ENCODE results near the gene MRPS5.
"Not testable (repeated sequence)": the region's sequence is repeated elsewhere in the genome, so short reads cannot be mapped to it uniquely, and the experiment has no call there.

MRPS5 gene

DNA sequence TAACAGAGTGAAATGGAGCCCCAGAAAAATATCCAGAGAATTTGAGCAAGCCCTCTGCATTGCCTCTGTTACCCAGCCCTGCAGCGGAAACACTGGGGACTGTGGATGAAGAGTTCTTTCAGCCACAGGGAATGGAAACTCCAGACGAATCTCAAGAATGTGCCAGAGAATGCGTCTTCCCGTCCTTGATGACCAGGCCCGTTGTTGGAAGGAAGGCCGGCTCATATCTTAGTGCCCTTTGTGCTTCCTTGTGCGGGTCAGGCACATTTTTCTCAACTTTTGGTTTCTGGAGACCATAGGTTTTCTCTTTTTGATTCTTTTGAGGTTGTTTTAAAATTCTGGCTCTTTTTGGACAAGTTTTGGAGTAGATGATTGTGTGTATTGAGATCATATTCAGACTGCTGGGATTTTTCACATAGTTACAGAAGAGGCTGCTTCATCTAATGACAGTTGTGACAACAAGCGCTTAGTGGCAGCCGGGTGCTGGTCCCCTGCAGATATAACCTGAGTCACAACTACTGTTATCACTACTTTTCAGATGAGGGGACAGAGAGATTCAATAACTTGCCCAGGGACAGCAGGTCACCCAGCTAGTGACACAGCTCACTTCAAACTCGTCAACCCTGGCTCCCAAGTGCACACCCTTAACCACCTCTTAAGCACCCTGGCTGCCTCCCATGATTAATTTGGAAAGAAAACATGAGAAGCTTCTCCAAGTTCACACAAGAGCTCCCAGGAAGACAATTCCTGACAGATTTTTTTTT lies 80.4 kb downstream of the MRPS5 start:
- Histone ChIP-seq H3K9ac (ENCODE audit: low read depth, low read length) (no peak overlapping the region), H3K36me3 (ENCODE audit: control insufficient read depth, insufficient read depth, low read length) (no peaks in the 10 kb centered on the region), H3K9me3 (ENCODE audit: control insufficient read depth, insufficient read depth, low read length) (no peaks in the 10 kb centered on the region), H3K27me3 (ENCODE audit: control insufficient read depth, insufficient read depth, low read length) (no peaks in the 10 kb centered on the region), H3K4me1 (ENCODE audit: control insufficient read depth, insufficient read depth, low read length) (no peaks in the 10 kb centered on the region), H3K4me3 (ENCODE audit: low read depth, low read length) (no peak overlapping the region)

- Histone ChIP-seq H3K4me3 (ENCODE audit: low read depth, low read length) (no peak overlapping the region), H3K4me1 (ENCODE audit: control insufficient read depth, insufficient read depth, low read length) (no peaks in the 10 kb centered on the region), H3K9ac (ENCODE audit: low read depth, low read length) (no peak overlapping the region), H3K27me3 (ENCODE audit: control insufficient read depth, insufficient read depth, low read length) (no peaks in the 10 kb centered on the region), H3K9me3 (ENCODE audit: control insufficient read depth, insufficient read depth, low read length) (no peaks in the 10 kb centered on the region), H3K36me3 (ENCODE audit: control insufficient read depth, insufficient read depth, low read length) (no peaks in the 10 kb centered on the region)
Observed at GRCh38 chr2:95040426-95040825, 81.2 kb downstream of the MRPS5 start.

- Histone ChIP-seq H3K27me3 (ENCODE audit: control insufficient read depth, insufficient read depth, low read length) (no peaks in the 10 kb centered on the region), H3K9me3 (ENCODE audit: control insufficient read depth, insufficient read depth, low read length) (no peaks in the 10 kb centered on the region), H3K4me1 (ENCODE audit: control insufficient read depth, insufficient read depth, low read length) (no peaks in the 10 kb centered on the region), H3K9ac (ENCODE audit: low read depth, low read length) (no peak overlapping the region), H3K36me3 (ENCODE audit: control insufficient read depth, insufficient read depth, low read length) (no peaks in the 10 kb centered on the region), H3K4me3 (ENCODE audit: low read depth, low read length) (no peak overlapping the region)
Observed at GRCh38 chr2:95039978-95040377, 81.6 kb downstream of the MRPS5 start.

DNA sequence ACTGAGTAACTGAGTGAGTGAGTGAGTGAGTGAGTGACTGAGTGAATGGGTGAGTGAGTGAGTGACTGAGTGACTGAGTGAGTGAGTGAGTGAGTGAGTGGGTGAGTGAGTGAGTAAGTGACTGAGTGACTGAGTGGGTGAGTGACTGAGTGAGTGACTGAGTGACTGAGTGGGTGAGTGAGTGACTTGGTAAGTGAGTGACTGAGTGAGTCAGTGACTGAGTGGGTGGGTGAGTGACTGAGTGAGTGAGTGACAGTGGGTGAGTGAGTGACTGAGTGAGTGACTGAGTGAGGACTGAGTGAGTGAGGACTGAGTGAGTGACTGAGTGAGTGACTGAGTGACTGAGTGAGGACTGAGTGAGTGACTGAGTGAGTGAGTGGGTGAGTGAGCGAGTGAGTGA lies 82.2 kb downstream of the MRPS5 start:
- Histone ChIP-seq H3K4me1 (ENCODE audit: control insufficient read depth, insufficient read depth, low read length) (no peaks in the 10 kb centered on the region), H3K36me3 (ENCODE audit: control insufficient read depth, insufficient read depth, low read length) (no peaks in the 10 kb centered on the region), H3K9ac (ENCODE audit: low read depth, low read length) (no peak overlapping the region), H3K9me3 (ENCODE audit: control insufficient read depth, insufficient read depth, low read length) (no peaks in the 10 kb centered on the region), H3K4me3 (ENCODE audit: low read depth, low read length) (no peak overlapping the region), H3K27me3 (ENCODE audit: control insufficient read depth, insufficient read depth, low read length) (no peaks in the 10 kb centered on the region)

- Histone ChIP-seq H3K27me3 (ENCODE audit: control insufficient read depth, insufficient read depth, low read length) (no peaks in the 10 kb centered on the region), H3K9ac (ENCODE audit: low read depth, low read length) (no peak overlapping the region), H3K4me1 (ENCODE audit: control insufficient read depth, insufficient read depth, low read length) (no peaks in the 10 kb centered on the region), H3K4me3 (ENCODE audit: low read depth, low read length) (no peak overlapping the region), H3K9me3 (ENCODE audit: control insufficient read depth, insufficient read depth, low read length) (no peaks in the 10 kb centered on the region), H3K36me3 (ENCODE audit: control insufficient read depth, insufficient read depth, low read length) (no peaks in the 10 kb centered on the region)
Observed at GRCh38 chr2:95038635-95039298, 82.8 kb downstream of the MRPS5 start.

DNA sequence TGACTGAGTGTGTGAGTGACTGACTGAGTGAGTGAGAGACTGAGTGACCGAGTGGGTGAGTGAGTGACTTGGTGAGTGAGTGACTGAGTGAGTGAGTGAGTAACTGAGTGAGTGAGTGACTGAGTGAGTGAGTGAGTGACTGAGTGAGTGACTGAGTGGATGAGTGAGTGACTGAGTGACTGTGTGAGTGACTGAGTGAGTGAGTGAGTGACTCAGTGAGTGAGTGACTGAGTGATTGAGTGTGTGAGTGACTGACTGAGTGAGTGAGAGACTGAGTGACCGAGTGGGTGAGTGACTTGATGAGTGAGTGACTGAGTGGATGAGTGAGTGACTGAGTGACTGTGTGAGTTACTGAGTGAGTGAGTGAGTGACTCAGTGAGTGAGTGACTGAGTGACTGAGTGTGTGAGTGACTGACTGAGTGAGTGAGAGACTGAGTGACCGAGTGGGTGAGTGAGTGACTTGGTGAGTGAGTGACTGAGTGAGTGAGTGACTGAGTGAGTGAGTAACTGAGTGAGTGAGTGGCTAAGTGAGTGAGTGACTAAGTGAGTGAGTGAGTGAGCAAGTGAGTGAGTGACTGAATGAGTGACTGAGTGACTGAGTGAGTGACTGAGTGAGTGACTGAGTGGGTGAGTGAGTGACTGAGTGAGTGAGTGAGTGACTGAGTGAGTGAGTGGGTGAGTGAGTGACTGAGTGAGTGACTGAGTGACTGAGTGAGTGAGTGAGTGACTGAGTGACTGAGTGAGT lies 83.6 kb downstream of the MRPS5 start:
- H3K4me3 ChIP-seq (ENCODE audit: low read depth, low read length); H3K36me3 ChIP-seq (ENCODE audit: control insufficient read depth, insufficient read depth, low read length); H3K4me1 ChIP-seq (ENCODE audit: control insufficient read depth, insufficient read depth, low read length): not testable (repeated sequence)

DNA sequence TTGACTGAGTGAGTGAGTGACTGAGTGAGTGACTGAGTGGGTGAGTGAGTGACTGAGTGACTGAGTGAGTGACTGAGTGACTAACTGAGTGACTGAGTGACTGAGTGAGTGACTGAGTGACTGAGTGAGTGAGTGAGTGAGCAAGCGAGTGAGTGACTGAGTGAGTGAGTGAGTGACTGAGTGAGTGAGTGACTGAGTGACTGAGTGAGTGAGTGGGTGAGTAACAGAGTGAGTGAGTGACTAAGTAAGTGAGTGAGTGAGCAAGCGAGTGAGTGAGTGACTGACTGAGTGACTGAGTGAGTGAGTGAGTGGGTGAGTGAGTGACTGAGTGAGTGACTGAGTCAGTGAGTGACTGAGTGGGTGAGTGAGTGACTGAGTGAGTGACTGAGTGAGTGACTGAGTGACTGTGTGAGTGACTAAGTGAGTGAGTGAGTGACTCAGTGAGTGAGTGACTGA lies 84.2 kb downstream of the MRPS5 start:
- H3K9me3 ChIP-seq (ENCODE audit: control insufficient read depth, insufficient read depth, low read length), result no peaks in the 10 kb centered on the region
- H3K4me3 ChIP-seq (ENCODE audit: low read depth, low read length), result no peak overlapping the region
- no peaks in the 10 kb centered on the region for H3K4me1 ChIP-seq (ENCODE audit: control insufficient read depth, insufficient read depth, low read length)
- H3K27me3 ChIP-seq (ENCODE audit: control insufficient read depth, insufficient read depth, low read length), result peaks cover 2% of the 10 kb centered on the region
- no peak overlapping the region for H3K9ac ChIP-seq (ENCODE audit: low read depth, low read length)
- no peaks in the 10 kb centered on the region for H3K36me3 ChIP-seq (ENCODE audit: control insufficient read depth, insufficient read depth, low read length)

More for the DNA sequence above, 83.6 kb downstream of the MRPS5 start:
- H3K9ac ChIP-seq (ENCODE audit: low read depth, low read length); H3K27me3 ChIP-seq (ENCODE audit: control insufficient read depth, insufficient read depth, low read length); H3K9me3 ChIP-seq (ENCODE audit: control insufficient read depth, insufficient read depth, low read length): not testable (repeated sequence)

DNA sequence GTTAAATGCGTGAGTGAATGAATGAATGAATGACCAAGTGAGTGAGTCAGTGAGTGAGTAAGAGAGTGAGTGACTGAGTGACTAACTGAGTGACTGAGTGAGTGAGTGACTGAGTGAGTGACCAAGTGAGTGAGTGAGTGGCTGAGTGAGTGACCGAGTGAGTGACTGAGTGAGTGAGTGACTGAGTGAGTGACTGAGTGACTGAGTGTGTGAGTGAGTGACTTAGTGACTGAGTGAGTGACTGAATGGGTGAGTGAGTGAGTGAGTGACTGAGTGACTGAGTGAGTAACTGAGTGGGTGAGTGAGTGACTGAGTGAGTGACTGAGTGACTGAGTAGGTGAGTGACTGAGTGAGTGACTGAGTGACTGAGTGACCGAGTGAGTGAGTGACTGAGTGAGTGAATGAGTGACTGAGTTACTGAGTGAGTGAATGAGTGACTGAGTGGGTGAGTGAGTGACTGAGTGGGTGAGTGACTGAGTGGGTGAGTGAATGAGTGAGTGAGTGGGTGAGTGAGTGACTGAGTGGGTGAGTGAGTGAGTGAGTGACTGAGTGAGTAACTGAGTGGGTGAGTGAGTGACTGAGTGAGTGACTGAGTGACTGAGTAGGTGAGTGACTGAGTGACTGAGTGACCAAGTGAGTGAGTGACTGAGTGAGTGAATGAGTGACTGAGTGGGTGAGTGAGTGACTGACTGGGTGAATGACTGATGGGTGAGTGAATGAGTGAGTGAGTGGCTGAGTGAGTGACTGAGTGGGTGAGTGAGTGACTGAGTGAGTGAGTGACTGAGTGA lies 84.8 kb downstream of the MRPS5 start:
- Histone ChIP-seq H3K4me1 (ENCODE audit: control insufficient read depth, insufficient read depth, low read length) (no peaks in the 10 kb centered on the region), H3K4me3 (ENCODE audit: low read depth, low read length) (no peak overlapping the region), H3K36me3 (ENCODE audit: control insufficient read depth, insufficient read depth, low read length) (no peaks in the 10 kb centered on the region), H3K9me3 (ENCODE audit: control insufficient read depth, insufficient read depth, low read length) (no peaks in the 10 kb centered on the region), H3K27me3 (ENCODE audit: control insufficient read depth, insufficient read depth, low read length) (peaks cover 6% of the 10 kb centered on the region), H3K9ac (ENCODE audit: low read depth, low read length) (no peak overlapping the region)
